Progenitor cell of endocrine pancreas (in vitro differentiated cells): Measurements from ENCODE around the gene PPDPF. TPM values are rescaled to one million over a fixed set of nuclear protein-coding genes. Genes with fewer than 3 reads are reported as not detected.
"Not testable (repeated sequence)": the region's sequence is repeated elsewhere in the genome, so short reads cannot be mapped to it uniquely, and the experiment has no call there.

ENCODE experiments used
- DNase-seq: peaks from one replicate; pipeline ENCODE4 v3.0.0; 2021; ENCODE audit warnings: low spot score; ENCODE audit not compliant: unreplicated experiment
- H3K27ac Mint-ChIP-seq: 2 replicates; pipeline ENCODE4 v1.8.0; 2021; ENCODE audit warnings: mild to moderate bottlenecking, moderate library complexity, mixed read lengths
- H3K27me3 Mint-ChIP-seq: 2 replicates; pipeline ENCODE4 v1.8.0; 2021; ENCODE audit warnings: mixed read lengths
- H3K36me3 Mint-ChIP-seq: 2 replicates; pipeline ENCODE4 v1.8.0; 2022; ENCODE audit warnings: mixed read lengths; ENCODE audit not compliant: insufficient read depth
- H3K4me1 Mint-ChIP-seq: 2 replicates; pipeline ENCODE4 v1.8.0; 2021; ENCODE audit warnings: low read depth, mixed read lengths
- H3K4me3 Mint-ChIP-seq: 2 replicates; pipeline ENCODE4 v1.8.0; 2021; ENCODE audit warnings: low read depth, mild to moderate bottlenecking, moderate library complexity, mixed read lengths
- H3K9me3 Mint-ChIP-seq: 2 replicates; pipeline ENCODE4 v1.8.0; 2021; ENCODE audit warnings: low read depth, mixed read lengths
- CTCF ChIP-seq: fragments of 200-600 bp; sonication (generic); IDR thresholded peaks from one replicate; pipeline ENCODE4 v1.5.0; 2021; ENCODE audit warnings: antibody characterized with exemption, mild to moderate bottlenecking; ENCODE audit not compliant: unreplicated experiment
- total RNA-seq: library from RNA; stranded (reverse); gene quantifications from 2 replicates; pipeline ENCODE4 v1.2.1, GENCODE V29; 2021

Gene PPDPF
- total RNA-seq, 1 donor from 2014 or later: 374 TPM

DNA sequence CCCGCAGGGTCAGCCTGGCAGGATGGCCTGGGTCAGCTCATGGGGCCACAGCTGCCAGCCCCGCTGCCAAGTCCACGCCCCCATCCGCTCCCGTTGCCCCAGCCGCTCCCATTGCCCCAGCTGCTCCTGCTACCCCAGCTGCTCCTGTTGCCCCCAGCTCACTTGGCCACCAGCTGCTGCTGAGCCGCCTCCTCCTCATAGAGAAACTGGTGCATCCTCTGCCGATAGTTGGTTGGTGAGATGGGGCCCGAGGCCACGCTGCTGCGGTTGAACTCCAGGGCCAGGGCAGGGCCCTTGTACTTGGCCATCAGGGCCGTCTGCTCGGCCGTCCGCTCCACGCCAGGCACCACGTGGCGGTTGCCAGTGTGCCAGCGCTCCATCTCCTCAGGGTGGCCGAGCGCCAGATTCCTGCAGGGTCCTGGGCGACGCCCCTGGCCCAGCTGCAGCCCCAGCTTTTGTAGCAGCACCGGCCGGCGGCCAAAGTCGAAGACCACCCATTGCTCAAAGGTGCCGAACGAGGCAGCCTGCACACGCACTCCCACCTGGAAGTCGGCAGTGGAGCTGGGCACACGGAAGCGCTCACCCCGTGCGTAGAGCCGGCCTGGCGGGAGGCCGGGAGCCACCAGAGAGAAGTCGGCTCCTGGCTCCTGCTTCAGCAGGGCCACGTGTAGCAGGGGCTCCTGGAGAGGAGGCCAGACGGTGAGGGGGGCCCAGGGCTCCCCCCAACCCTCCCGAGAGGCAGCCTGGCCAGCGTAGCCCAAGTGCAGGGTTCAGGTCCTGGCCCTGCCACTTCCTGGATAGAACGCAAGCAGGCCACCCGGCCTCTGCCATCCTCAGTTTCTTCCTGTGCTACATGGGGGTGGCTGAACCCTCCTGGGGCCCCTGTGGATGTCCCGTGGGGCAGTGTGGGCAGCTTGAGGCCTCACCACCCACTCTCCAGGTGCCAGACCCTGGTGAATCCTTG is 48.7 kb downstream of the PPDPF start:
- no peak for DNase-seq
- Mint-ChIP-seq H3K27me3 (no peaks in the 10 kb centered on the region), H3K4me3 (no peak overlapping the region), H3K36me3 (no peaks in the 10 kb centered on the region), H3K27ac (no peak overlapping the region), H3K9me3 (no peaks in the 10 kb centered on the region), H3K4me1 (no peaks in the 10 kb centered on the region)
- TF ChIP-seq CTCF: no peak

DNA sequence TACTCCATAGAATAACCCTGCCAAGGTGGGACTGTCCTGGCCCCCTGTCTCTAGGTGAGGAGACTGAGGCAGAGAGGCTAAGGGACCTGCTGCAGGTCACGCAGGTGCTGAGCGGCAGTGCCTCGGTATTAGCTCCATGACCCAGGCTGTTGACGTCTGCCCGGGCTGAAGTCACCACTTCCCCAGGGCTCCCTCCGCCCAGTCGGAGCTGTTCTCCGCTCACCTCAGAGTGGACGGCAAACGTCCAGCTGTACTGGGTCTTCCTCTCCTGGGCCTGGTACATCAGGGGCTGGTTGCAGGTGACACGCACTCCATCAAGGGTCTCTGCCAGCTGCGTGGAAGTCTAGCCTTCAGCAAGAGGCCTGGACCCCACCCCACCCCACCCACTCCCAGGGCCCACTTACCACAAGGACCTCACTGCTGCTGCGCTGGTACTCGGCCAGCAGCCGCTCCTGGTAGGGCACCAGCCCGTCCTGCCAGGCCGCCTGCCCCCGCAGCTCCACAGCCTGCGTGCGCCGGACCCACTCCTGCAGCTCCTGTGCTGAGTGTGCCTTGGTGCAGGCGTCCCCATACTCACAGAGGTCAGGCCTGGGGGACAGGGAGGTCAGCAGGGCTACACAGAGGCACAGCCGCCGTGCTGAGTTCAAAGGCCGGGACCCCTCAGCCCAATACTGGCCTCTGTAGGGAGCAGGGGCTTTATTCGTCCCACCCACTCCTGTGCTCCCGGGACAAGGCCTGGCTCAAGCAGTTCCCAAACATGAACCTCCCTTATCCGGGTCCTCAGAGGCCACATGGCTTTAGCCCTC is 49.9 kb downstream of the PPDPF start:
- no peak for TF ChIP-seq CTCF
- H3K4me1 Mint-ChIP-seq: no peaks in the 10 kb centered on the region
- no peak for DNase-seq
- H3K4me3 Mint-ChIP-seq: no peak overlapping the region
- no peak overlapping the region for H3K27ac Mint-ChIP-seq
- H3K36me3 Mint-ChIP-seq: no peaks in the 10 kb centered on the region
- H3K27me3 Mint-ChIP-seq: no peaks in the 10 kb centered on the region
- no peaks in the 10 kb centered on the region for H3K9me3 Mint-ChIP-seq

GRCh38 chr20:63571087-63571478 is 50.5 kb downstream of the PPDPF start:
- not testable (repeated sequence) for H3K36me3 Mint-ChIP-seq, H3K9me3 Mint-ChIP-seq, H3K4me3 Mint-ChIP-seq, H3K4me1 Mint-ChIP-seq, H3K27ac Mint-ChIP-seq, H3K27me3 Mint-ChIP-seq, DNase-seq

Other genes starting within 250 kb of the PPDPF start
- gene ARFGAP1, start 248.0 kb upstream of the PPDPF start, total RNA-seq: 119 and 130 TPM in 2 replicates
- 0.24 and 0.47 TPM in 2 replicates for gene COL20A1, start 227.6 kb upstream of the PPDPF start, total RNA-seq
- 0.43 and 0.44 TPM in 2 replicates for gene CHRNA4, start 159.4 kb upstream of the PPDPF start, total RNA-seq
- gene KCNQ2, start 48.1 kb upstream of the PPDPF start, total RNA-seq: 14.6 and 15.6 TPM in 2 replicates
- 11.0 and 11.8 TPM in 2 replicates for gene EEF1A2, start 21.7 kb upstream of the PPDPF start, total RNA-seq
- 0.29 and 0.31 TPM in 2 replicates for gene PTK6, start 16.6 kb downstream of the PPDPF start, total RNA-seq
- gene SRMS, start 27.0 kb downstream of the PPDPF start, total RNA-seq: not detected in 2 replicates
- gene FNDC11, start 33.4 kb downstream of the PPDPF start, total RNA-seq: 1.9 and 2.6 TPM in 2 replicates
- gene HELZ2, start 53.5 kb downstream of the PPDPF start, total RNA-seq: 19.3 and 21.6 TPM in 2 replicates
- gene GMEB2, start 106.3 kb downstream of the PPDPF start, total RNA-seq: 15.1 and 15.2 TPM in 2 replicates
- gene STMN3, start 132.7 kb downstream of the PPDPF start, total RNA-seq: 25.6 and 26.5 TPM in 2 replicates
- 35.5 and 39.7 TPM in 2 replicates for gene RTEL1, start 137.5 kb downstream of the PPDPF start, total RNA-seq
- not detected in 2 replicates for gene TNFRSF6B, start 175.9 kb downstream of the PPDPF start, total RNA-seq
- gene ARFRP1, start 187.2 kb downstream of the PPDPF start, total RNA-seq: 51.0 and 53.8 TPM in 2 replicates
- gene ZGPAT, start 187.3 kb downstream of the PPDPF start, total RNA-seq: 38.5 and 39.0 TPM in 2 replicates
- gene LIME1, start 215.9 kb downstream of the PPDPF start, total RNA-seq: 17.2 and 21.0 TPM in 2 replicates
- 59.7 and 59.9 TPM in 2 replicates for gene SLC2A4RG, start 219.0 kb downstream of the PPDPF start, total RNA-seq